Endothelial cell of hepatic sinusoid (primary cell): ENCODE data around the gene SLC25A40.
"Not testable (repeated sequence)": the region's sequence is repeated elsewhere in the genome, so short reads cannot be mapped to it uniquely, and the experiment has no call there.

Source experiments
- in situ Hi-C: cut with HindIII; loops from 2 replicates; pipeline ENCODE4 v1.10.0; 2017; ENCODE audit warnings: low sequenced_read_pairs

Gene SLC25A40

GRCh38 chr7:87873328-87873727 lies 2.8 kb downstream of the SLC25A40 start:
- in situ Hi-C loops = not testable (repeated sequence)

- in situ Hi-C loops = no loop called here
These were observed 3.8 kb downstream of the SLC25A40 start for GRCh38 chr7:87872346-87872745.

GRCh38 chr7:87870471-87870870 lies 5.7 kb downstream of the SLC25A40 start:
- in situ Hi-C loops = no loop called here

- in situ Hi-C loops = not testable (repeated sequence)
These were observed 9.6 kb downstream of the SLC25A40 start for GRCh38 chr7:87866533-87866932.

- in situ Hi-C loops = no loop called here
These were observed 10.1 kb downstream of the SLC25A40 start for GRCh38 chr7:87866089-87866488.

GRCh38 chr7:87858417-87859100 lies 17.6 kb downstream of the SLC25A40 start:
- in situ Hi-C loops = no loop called here

GRCh38 chr7:87853237-87853864 lies 22.8 kb downstream of the SLC25A40 start:
- in situ Hi-C loops = no loop called here

- in situ Hi-C loops = no loop called here
These were observed 23.9 kb downstream of the SLC25A40 start for GRCh38 chr7:87852306-87852705.

- in situ Hi-C loops = no loop called here
These were observed 25.1 kb downstream of the SLC25A40 start for GRCh38 chr7:87850836-87851593.

GRCh38 chr7:87837597-87837996 lies 38.6 kb downstream of the SLC25A40 start:
- in situ Hi-C loops = no loop called here

- in situ Hi-C loops = no loop called here
These were observed 43.0 kb downstream of the SLC25A40 start for GRCh38 chr7:87833130-87833529.

GRCh38 chr7:87831097-87831496 lies 45.1 kb downstream of the SLC25A40 start:
- in situ Hi-C loops = no loop called here

- in situ Hi-C loops = not testable (repeated sequence)
These were observed 47.8 kb downstream of the SLC25A40 start for GRCh38 chr7:87828383-87828782.

- in situ Hi-C loops = not testable (repeated sequence)
These were observed 50.8 kb downstream of the SLC25A40 start for GRCh38 chr7:87825369-87825768.

GRCh38 chr7:87822056-87822455 lies 54.1 kb downstream of the SLC25A40 start:
- in situ Hi-C loops = not testable (repeated sequence)

GRCh38 chr7:87818336-87818735 lies 57.8 kb downstream of the SLC25A40 start:
- in situ Hi-C loops = no loop called here

- in situ Hi-C loops = no loop called here
These were observed 59.8 kb downstream of the SLC25A40 start for GRCh38 chr7:87816389-87816788.

GRCh38 chr7:87810726-87811125 lies 65.4 kb downstream of the SLC25A40 start:
- in situ Hi-C loops = no loop called here

GRCh38 chr7:87810130-87810529 lies 66.0 kb downstream of the SLC25A40 start:
- in situ Hi-C loops = no loop called here

- in situ Hi-C loops = no loop called here
These were observed 70.0 kb downstream of the SLC25A40 start for GRCh38 chr7:87806150-87806549.

GRCh38 chr7:87797798-87798403 lies 78.3 kb downstream of the SLC25A40 start:
- in situ Hi-C loops = no loop called here
